HTR-8/SVneo (cell line): ENCODE measurements around the gene UTY.

Experiments used
- DNase-seq: peaks from one replicate; pipeline ENCODE4 v3.0.0; 2011; ENCODE audit warnings: low spot score, mixed read lengths; ENCODE audit not compliant: insufficient read length
- FAIRE-seq: peaks from 2 replicates; lab custom pipeline; 2011; peaks lifted over from hg19 to GRCh38; lab: Jason Lieb, UNC

The UTY gene

GRCh38 chrY:13479828-13480227 lies at the start of gene UTY:
UTY (minus strand) TSS chrY:13480033; CDS start chrY:13479665, 368 bp downstream.
- no peak for FAIRE-seq
- DNase-seq: no peak

DNA sequence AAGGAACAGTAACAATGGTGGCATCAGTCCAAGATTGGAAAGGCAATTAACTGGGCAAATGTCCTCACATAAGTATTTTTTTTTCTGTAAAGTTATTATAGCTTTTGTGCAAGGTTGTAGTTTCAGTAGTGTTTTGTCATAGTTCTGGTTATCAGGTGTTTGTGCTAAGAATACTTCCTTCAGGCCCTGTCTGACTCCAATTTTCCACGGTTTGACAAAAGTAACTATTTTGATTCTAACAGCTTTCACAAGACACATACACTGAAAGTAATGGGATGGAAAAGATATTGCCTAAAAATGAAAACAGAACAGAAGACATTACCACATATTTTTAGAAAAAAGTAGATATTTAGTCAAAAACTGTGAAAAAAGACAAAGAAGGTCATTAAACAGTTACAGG lies 40.6 kb upstream of the UTY start:
- DNase-seq (no peak), FAIRE-seq (no peak)

GRCh38 chrY:13501215-13501614 lies 21.4 kb upstream of the UTY start:
- FAIRE-seq (no peak), DNase-seq (no peak)

DNA sequence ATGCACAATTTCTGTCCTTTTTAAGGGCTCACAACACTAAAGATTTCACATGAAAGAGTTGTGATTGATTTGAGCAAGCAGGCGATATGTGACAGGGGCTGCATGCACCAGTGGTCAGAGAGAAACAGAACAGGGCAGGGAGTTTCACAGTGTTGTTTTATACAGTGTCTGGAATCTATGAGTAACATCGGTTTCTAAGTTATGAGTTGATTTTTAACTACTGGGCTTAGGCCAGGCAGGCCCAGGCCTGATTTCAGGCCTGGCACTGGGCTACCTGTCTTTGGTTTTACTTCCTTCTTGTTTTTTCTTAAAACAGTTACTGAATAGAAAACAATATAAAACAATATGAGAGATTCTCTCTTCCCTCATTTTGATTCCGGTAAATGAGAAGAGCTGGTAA lies 13.9 kb upstream of the UTY start:
- FAIRE-seq: no peak
- no peak for DNase-seq

GRCh38 chrY:13492408-13492807 lies 12.6 kb upstream of the UTY start:
- DNase-seq (no peak), FAIRE-seq (no peak)

GRCh38 chrY:13488738-13489137 lies 8.9 kb upstream of the UTY start:
- FAIRE-seq: no peak
- DNase-seq: no peak

- DNase-seq: no peak
Observed at GRCh38 chrY:13479121-13479711, 617 bp downstream of the UTY start.

DNA sequence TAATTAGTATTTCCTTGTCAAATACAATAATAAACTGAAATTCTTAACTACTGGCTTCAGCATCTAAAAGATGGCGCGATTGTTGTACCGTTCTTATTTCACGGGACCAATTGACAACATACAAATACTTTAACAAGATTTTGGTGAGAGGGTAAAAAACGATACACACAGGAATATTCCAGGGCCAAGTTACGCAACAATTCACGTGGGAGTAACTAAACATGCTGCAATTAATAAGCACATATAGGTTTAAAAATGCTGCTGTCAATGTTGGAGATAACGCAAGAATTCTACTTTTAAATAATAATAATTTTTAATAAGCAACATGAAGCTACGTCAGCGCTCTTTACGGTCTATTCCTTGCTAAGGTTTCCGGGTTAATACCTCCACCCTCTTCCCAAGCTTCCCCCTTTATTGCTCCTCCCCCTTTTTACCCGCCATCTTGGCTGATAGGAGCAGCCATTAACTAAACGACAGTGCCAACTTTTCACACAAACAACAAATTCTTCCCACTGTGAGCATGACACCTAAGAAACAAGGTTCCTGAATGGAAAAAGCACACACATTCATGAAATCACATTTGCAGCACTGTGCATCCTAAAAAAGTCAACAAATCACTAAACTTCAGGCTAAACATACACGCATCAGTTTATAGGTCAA lies 1.6 kb downstream of the UTY start:
- FAIRE-seq: no peak
- DNase-seq: no peak

More at GRCh38 chrY:13479121-13479711, 617 bp downstream of the UTY start:
- no peak for FAIRE-seq

GRCh38 chrY:13474997-13475396 lies 4.8 kb downstream of the UTY start:
- DNase-seq (no peak), FAIRE-seq (no peak)

DNA sequence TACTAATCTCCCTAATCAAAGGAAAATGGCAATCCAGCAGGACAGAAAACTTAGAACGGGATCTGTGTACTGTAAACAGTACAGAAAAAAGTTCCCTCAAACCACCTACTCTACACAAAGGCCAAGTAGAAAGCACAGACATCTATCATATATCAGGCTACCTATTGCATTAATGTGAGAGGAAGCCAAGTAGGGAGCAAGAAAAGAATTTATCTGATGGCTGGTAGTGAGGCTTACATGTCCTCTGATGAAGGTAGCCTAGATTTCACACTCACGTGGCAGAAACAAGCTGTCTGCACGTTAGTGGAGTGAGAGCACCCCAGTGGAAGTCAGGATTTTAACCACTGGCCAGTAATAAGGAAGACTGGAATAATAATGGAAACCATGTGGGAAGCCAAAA lies 28.3 kb downstream of the UTY start:
- DNase-seq (no peak), FAIRE-seq (no peak)

DNA sequence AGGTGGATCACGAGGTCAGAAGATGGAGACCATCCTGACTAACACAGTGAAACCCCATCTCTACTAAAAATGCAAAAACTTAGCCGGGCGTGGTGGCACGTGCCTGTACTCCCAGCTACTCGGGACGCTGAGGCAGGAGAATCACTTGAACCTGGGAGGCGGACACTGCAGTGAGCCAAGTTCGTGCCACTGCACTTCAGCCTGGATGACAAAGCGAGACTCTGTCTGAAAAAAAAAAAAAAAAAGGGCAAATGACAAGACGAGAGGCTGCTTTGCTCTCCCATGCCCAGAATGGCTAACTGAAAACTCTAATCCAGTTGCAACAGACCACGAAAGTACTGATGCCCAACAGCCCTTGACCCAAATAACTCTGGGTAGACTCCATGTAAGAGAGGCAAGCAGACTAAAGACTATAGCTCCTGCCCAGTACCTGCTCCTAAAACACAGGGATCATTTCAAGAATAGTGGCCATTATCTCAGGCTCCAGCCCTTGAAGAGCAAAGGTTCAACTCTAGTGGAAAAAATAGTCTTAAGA lies 29.2 kb downstream of the UTY start:
- DNase-seq (no peak), FAIRE-seq (no peak)

- FAIRE-seq (no peak), DNase-seq (no peak)
Observed at GRCh38 chrY:13445566-13445965, 34.3 kb downstream of the UTY start.

DNA sequence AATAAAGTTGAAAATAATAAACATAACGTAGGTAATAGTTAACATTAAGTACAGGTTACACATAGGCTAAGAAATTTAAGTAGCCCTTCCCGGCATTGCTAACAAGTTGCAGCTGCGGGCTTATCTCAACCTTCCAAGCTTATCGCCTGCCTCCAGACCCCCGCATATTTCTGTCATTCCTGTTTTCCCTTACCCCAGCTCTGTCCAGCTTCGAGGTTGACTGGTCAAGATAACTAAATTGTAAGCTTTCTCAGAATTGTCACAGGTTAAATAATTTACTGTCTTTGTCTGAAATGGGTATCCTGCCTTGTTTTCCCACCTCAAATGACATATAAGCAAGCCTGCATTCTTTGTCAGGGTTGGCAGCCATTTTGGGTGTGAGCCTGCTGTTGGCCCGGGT lies 36.7 kb downstream of the UTY start:
- no peak for FAIRE-seq
- no peak for DNase-seq

DNA sequence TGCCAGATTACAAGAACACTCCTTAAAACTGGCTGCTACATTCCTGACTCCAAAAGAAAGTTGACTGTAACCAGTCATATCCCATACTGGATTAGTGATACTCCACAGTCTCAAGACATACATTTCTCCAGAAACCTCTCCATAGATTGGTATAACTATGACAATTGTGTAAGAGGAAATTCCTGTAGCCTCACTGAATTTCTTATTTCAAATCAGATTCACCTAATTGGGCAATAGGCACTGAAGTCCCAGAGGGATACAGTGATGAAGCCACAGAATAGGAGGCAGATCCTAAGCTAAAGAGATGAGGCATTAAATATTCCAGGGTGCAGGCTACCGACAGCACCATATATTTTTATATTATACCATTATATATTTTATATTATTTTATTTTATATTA lies 39.0 kb downstream of the UTY start:
- DNase-seq: no peak
- no peak for FAIRE-seq

GRCh38 chrY:13435968-13436937 lies 43.6 kb downstream of the UTY start:
- no peak for DNase-seq
- no peak for FAIRE-seq

DNA sequence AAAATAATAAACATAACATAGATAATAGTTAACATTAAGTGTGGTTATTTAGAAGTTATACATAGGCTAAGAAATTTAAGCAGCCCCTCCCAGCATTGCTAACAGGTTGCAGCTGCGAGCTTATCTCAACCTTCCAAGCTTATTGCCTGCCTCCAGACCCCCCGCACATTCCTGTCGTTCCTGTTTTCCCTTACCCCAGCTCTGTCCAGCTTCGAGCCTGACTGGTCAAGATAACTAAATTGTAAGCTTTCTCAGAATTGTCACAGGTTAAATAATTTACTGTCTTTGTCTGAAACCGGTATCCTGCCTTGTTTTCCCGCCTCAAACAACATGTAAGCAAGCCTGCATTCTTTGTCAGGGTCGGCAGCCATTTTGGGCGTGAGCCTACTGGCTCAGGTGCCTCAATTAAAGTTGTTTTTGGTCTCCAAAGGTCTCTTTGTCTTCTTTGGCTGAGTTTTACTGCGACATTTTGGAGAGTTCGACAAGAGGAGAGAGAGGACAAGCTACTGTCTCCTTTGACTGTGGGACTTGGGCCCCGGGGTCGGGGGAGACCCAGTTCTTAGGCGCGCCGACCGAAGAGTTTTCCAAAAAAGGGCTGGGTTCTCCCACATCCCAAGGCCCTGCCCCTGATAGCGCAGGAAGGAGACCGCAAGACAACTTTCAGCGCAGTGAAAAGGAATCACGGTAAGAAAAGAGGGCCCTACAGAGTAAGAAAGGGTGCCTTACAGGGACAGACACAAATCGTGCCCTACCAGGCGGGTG lies 44.4 kb downstream of the UTY start:
- FAIRE-seq: no peak
- DNase-seq: no peak

DNA sequence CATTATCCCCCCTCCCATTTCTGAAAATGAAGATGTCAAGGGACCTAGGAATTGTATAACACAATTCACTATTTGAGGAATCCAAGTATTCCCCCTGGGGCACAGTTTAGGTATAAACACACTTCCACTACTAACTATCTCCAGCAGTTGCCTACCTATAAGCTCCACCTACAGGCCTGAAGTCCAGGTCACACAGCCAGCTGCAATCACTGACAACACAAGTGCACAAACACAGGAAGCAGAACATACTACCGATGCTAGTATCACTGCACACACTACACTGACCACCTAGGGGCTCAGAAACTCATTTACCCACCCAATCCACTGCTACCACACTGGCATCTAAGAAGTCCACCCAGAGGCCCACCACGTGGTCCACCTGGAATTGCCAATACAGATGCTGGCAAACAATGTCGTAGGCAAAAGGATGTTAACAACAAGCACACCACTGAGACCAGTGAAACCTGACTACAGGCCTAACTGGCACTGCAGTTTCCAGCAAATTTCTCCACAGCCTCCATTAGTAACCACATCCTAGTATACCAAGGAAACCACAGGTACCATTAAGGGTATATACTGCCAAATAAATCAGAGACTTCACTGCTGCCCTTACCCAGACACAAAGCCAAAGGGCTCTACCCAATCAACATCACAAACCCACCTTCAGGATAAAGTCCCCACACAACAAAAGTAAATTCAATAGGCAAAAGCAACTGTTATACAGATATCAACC lies 47.4 kb downstream of the UTY start:
- FAIRE-seq (no peak), DNase-seq (no peak)

DNA sequence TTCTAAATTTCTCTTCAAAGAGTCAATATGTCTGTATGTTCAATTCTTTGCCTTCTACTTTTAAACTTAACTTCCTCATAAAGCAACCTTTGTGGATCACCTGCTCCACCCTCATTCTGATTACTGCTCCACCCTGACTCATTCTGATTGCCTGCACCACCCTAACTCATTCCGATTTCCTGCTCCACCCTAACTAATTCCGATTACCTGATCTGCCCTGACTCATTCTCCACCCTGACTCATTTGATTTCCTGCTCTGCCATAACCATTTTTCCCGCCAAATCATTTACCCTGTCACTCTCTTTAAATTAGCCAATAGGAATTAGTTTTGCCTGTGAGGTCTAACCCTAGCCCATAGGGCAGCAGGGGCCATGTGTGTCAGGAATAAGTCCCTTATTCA lies 50.3 kb downstream of the UTY start:
- FAIRE-seq: no peak

DNA sequence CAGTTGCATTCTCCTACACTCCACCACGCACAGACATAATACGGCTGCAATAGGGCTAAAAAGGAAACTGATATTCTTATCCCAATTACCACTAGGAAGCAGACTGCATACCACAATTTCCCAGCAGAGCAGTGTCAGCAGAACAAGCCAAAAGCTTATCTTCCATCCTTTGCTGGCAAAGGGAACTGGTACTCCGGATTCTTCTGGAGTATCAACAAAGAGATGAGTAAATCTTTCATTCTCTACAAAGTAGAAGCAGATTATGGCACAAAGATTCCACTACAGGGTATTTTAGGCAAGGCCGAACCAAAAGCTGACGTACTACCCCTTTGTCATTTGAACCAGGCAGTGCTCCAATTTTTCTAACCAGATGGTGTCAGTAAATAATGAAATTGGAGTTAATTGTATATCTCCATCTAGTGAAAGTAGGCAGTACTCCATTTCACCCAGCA lies 56.5 kb downstream of the UTY start:
- DNase-seq (no peak), FAIRE-seq (no peak)

More for the DNA sequence above, 50.3 kb downstream of the UTY start:
- no peak for DNase-seq
